ENCODE results near the gene TRIM47.

DNA sequence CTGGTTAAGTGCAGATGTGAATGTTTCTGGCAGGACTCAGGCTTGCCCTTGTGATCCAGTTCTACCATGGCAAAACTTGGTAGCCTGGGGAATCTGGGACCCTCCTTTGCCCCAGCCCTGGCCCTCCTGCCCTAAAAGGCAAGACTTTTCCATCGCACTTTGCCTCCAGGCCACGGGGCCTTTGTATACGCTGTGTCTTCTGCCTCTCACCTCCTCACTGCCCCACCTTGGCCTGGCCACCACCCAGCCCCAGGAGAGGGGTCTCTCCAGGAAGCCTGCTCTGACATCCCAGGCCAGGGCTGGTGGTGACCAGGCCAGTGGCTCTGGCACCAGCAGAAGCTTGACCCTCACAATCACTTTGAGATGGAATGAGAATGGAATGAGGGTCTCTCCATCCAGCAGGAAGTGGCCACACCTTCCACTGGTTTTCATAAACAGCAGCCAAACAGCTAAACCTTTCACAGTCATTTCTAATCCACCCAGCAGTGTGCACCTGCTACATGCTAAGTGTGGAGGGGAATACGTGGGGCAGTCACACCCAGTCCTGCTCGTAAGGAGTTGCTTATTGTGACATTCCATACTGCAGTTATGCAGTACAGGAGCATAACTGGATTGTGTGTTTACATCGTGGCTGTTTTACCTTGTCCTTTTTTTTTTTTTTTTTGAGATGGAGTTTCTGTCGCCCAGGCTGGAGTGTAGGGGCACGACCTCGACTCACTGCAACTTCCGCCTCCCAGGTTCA lies 27.9 kb upstream of the TRIM47 start:
- TF ChIP-seq POLR2A (IDR thresholded peaks at IDR 0.05) (no peak), EP300 (IDR thresholded peaks at IDR 0.05) (no peak), POLR2AphosphoS5 (IDR thresholded peaks at IDR 0.05) (no peak)
- TF ChIP-seq, protein P1, sequence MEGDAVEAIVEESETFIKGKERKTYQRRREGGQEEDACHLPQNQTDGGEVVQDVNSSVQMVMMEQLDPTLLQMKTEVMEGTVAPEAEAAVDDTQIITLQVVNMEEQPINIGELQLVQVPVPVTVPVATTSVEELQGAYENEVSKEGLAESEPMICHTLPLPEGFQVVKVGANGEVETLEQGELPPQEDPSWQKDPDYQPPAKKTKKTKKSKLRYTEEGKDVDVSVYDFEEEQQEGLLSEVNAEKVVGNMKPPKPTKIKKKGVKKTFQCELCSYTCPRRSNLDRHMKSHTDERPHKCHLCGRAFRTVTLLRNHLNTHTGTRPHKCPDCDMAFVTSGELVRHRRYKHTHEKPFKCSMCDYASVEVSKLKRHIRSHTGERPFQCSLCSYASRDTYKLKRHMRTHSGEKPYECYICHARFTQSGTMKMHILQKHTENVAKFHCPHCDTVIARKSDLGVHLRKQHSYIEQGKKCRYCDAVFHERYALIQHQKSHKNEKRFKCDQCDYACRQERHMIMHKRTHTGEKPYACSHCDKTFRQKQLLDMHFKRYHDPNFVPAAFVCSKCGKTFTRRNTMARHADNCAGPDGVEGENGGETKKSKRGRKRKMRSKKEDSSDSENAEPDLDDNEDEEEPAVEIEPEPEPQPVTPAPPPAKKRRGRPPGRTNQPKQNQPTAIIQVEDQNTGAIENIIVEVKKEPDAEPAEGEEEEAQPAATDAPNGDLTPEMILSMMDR (IDR thresholded peaks at IDR 0.05) = no peak
